ENCODE data around the gene RNF133. TPM values are rescaled to one million over a fixed set of nuclear protein-coding genes. Genes with fewer than 3 reads are reported as not detected.
"Not testable (repeated sequence)": the region's sequence is repeated elsewhere in the genome, so short reads cannot be mapped to it uniquely, and the experiment has no call there.

The RNF133 gene
- total RNA-seq, 4 donors from 2014 or later, result 1.1 to 5.0 (median 3.1) TPM

DNA sequence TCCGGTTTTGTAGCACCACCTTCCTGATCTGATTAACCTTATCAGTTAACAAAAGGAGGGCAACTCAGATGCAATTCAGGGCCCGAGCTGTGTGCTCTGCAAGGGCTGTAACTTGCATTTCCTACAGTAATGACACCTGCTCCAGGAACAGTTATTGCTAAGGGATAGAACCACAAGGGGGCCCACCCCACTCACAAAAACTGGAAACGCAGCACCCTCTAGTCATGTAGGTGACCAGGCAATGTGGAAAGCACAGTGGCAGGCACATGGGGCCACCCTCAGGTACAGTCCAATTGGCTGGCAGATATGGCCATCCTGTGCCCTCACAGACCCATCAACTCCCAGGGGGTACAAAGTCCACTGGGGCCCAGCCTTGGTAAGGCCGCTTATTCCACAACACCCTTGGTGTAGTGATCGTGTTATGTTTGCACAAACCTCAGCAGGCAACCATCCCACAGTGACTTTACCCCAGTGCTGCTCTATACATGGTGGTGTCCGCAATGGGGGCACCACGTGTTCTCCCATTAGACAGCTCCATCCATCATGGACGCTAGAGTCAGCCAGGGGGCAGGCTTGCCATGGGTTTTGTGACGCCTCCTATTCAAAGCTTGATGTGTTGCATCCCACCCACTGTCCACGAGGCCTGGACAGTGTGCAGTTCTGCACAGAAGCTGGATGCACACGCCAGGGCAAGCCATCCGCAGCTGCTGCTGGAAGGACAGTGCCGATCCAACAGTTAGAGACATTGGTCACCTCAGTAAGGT lies 9.4 kb downstream of the RNF133 start:
- TF ChIP-seq POLR2A (IDR thresholded peaks at IDR 0.05) (no peak), CTCF (IDR thresholded peaks at IDR 0.05) (no peak)
- Histone ChIP-seq H3K27me3 (no peaks in the 10 kb centered on the region), H3K4me3 (no peak overlapping the region), H3K4me1 (no peaks in the 10 kb centered on the region), H3K27ac (no peak overlapping the region), H3K9me3 (no peaks in the 10 kb centered on the region), H3K36me3 (no peaks in the 10 kb centered on the region)
- no peak for DNase-seq

- DNase-seq, result no peak
- no peaks in the 10 kb centered on the region for H3K4me1 ChIP-seq
Measured at GRCh38 chr7:122688400-122688998, 10.4 kb downstream of the RNF133 start.

GRCh38 chr7:122686360-122686878 lies 12.5 kb downstream of the RNF133 start:
- Histone ChIP-seq H3K27ac (no peak overlapping the region), H3K4me1 (no peaks in the 10 kb centered on the region), H3K27me3 (no peaks in the 10 kb centered on the region), H3K9me3 (no peaks in the 10 kb centered on the region), H3K36me3 (no peaks in the 10 kb centered on the region), H3K4me3 (no peak overlapping the region)
- TF ChIP-seq POLR2A (IDR thresholded peaks at IDR 0.05) (no peak), CTCF (IDR thresholded peaks at IDR 0.05) (no peak)
- DNase-seq, result no peak

More at GRCh38 chr7:122688400-122688998, 10.4 kb downstream of the RNF133 start:
- no peak for TF ChIP-seq CTCF (IDR thresholded peaks at IDR 0.05)
- TF ChIP-seq POLR2A (IDR thresholded peaks at IDR 0.05), result no peak
- no peaks in the 10 kb centered on the region for H3K9me3 ChIP-seq
- no peaks in the 10 kb centered on the region for H3K36me3 ChIP-seq
- no peak overlapping the region for H3K4me3 ChIP-seq
- H3K27me3 ChIP-seq, result no peaks in the 10 kb centered on the region
- no peak overlapping the region for H3K27ac ChIP-seq

DNA sequence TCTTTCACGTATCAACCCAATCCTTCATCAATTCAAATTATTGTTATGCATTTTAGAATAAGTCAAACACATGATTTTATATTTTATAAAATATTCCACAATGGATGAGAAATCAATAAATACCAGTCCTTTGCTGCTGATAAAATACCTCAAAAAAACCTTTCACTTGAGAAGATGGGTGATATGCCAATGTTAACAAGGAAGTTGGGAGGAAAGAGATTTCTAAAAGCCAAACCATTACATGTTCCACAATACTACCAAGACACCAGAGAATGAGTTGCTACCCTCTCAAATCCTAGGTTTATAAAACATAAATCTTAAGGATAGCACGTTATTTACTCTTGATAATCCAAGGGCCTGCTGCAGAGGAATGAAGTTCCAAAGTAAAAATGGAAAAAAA lies 14.4 kb downstream of the RNF133 start:
- Histone ChIP-seq H3K36me3 (no peaks in the 10 kb centered on the region), H3K4me1 (no peaks in the 10 kb centered on the region), H3K4me3 (no peak overlapping the region), H3K9me3 (no peaks in the 10 kb centered on the region), H3K27me3 (no peaks in the 10 kb centered on the region), H3K27ac (no peak overlapping the region)
- DNase-seq, result no peak
- TF ChIP-seq POLR2A (IDR thresholded peaks at IDR 0.05), result no peak

DNA sequence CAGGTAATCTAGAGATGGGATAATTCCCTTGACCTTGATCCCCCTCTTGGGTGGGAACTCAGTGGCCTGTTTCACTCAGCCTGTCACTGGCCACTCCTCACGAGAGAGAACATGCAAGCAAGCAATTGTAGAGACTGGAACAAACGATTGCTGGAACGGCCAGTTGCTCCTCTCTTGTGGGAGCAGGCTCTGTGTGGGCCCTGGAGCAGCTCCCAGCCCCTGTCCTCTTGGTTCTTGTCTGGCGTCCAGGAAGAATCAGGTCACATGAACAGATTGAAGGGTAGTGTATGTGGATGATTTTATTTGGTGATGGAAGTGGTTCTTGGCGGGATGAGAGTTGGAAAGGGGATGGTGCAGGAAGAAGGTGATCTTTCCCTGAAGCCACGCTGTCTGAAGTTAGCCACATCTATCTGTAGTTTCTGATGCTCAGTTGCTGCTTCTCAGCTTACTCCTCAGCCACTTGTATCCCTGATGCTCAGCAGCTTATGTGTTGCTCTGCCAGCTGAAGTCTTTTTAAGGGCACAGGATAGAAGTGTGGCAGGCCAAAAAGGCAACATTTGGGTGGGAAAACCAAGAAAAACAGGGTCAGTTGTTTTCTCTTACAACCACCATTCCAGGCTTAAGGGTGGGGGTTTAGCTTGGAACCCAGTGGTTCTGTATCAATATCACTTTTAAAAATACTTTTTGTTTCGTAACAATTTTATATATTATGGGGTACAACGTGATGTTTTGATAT lies 15.9 kb downstream of the RNF133 start:
- Histone ChIP-seq H3K27ac (no peak overlapping the region), H3K4me3 (no peak overlapping the region), H3K9me3 (no peaks in the 10 kb centered on the region), H3K36me3 (no peaks in the 10 kb centered on the region), H3K27me3 (no peaks in the 10 kb centered on the region), H3K4me1 (no peaks in the 10 kb centered on the region)
- no peak for TF ChIP-seq POLR2A (IDR thresholded peaks at IDR 0.05)
- no peak for TF ChIP-seq CTCF (IDR thresholded peaks at IDR 0.05)
- DNase-seq, result no peak

- H3K4me1 ChIP-seq, H3K27ac ChIP-seq, DNase-seq, H3K36me3 ChIP-seq, H3K9me3 ChIP-seq, H3K4me3 ChIP-seq, H3K27me3 ChIP-seq: not testable (repeated sequence)
Measured at GRCh38 chr7:122681186-122681585, 17.7 kb downstream of the RNF133 start.
